ENCODE data around the gene PSENEN. TPM values are rescaled to one million over a fixed set of nuclear protein-coding genes. Genes with fewer than 3 reads are reported as not detected.

The PSENEN gene
- total RNA-seq, 1 experiment from 2014 or later, result 69.7 TPM

DNA sequence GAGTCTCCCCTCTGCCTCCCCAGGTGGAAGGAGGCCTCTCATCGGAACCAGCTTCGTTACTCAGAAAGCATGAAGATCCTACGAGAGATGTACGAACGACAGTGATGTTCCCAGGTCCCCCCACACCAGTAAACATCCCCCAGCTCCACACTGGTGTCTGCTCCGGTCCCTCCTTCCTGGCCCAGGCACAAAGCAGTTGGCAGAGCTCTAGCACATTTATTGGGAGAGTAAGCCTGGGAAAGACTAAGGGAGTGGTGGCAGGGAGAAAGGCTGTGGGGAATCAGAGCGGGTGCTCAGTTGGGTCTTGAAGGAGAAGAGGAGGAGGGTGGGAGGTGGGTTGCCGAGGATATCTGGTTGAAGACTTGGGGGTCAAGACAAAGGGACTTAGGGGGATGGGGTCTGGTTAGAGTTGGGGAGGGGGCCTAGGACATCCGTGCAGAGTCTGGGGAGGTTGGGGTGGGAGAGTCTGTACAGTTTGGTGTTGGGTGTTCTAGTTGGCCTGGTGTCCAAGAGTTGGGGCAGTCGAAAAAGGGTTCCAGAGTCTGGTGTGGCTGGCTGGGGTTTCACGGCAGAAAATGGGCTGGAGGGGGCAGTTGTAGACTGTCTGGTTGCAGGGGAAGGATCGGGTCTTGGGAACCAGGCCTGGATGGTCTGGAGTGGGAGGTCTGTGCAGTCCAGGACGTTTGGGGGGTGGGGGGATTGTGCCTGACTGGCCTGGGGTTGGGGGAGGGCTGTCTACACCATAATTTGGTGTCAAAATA, 9.1 kb downstream of the PSENEN start:
- H3K4me2 ChIP-seq (ENCODE audit: insufficient read depth, insufficient read length, low read length), result no peak overlapping the region
- H4K5ac ChIP-seq (ENCODE audit: insufficient read length, low read depth, low read length), result no peak overlapping the region
- Mint-ChIP-seq H3K27me3 (ENCODE audit: low read depth) (peaks cover 7% of the 10 kb centered on the region), H3K9me3 (no peaks in the 10 kb centered on the region), H3K27ac (no peak overlapping the region), H3K4me1 (peaks cover 12 to 22% of the 10 kb centered on the region in 2 experiments), H3K4me3 (peak overlapping the region; percentile 55 to 72), H3K36me3 (ENCODE audit: insufficient read depth in 1 of 3, low read depth in 3 of 3) (peaks cover 0 to 5% (median 3%) of the 10 kb centered on the region in 3 experiments; a peak in 3 of 7 replicates)
- H3K79me2 ChIP-seq (ENCODE audit: insufficient read depth, low read length), result no peaks in the 10 kb centered on the region
- no peak overlapping the region for H4K91ac ChIP-seq (ENCODE audit: insufficient read length, low read depth, low read length)
- H2BK5ac ChIP-seq (ENCODE audit: insufficient read length, low read length), result no peak overlapping the region
- WGBS (ENCODE audit: extremely low coverage, insufficient read length, low lambda C conversion rate), result no CpG with 5 or more reads among the region's 13 CpGs
- no peak overlapping the region for H2AFZ ChIP-seq (ENCODE audit: low read length)
- no peaks in the 10 kb centered on the region for H3K9me3 ChIP-seq (ENCODE audit: control insufficient read depth, low read depth, low read length)
- no peak overlapping the region for H4K8ac ChIP-seq (replicated peaks; ENCODE audit: insufficient read length, low read depth, low read length)
- TF ChIP-seq, protein P1, sequence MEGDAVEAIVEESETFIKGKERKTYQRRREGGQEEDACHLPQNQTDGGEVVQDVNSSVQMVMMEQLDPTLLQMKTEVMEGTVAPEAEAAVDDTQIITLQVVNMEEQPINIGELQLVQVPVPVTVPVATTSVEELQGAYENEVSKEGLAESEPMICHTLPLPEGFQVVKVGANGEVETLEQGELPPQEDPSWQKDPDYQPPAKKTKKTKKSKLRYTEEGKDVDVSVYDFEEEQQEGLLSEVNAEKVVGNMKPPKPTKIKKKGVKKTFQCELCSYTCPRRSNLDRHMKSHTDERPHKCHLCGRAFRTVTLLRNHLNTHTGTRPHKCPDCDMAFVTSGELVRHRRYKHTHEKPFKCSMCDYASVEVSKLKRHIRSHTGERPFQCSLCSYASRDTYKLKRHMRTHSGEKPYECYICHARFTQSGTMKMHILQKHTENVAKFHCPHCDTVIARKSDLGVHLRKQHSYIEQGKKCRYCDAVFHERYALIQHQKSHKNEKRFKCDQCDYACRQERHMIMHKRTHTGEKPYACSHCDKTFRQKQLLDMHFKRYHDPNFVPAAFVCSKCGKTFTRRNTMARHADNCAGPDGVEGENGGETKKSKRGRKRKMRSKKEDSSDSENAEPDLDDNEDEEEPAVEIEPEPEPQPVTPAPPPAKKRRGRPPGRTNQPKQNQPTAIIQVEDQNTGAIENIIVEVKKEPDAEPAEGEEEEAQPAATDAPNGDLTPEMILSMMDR (conservative IDR thresholded peaks at IDR 0.05), result no peak
- no peak overlapping the region for H2BK120ac ChIP-seq (ENCODE audit: low read depth, low read length, poor library complexity, severe bottlenecking)
- H3K23me2 ChIP-seq (ENCODE audit: insufficient read length, low read depth, low read length, poor library complexity, severe bottlenecking), result peaks cover 15% of the 10 kb centered on the region
- H3K18ac ChIP-seq (ENCODE audit: insufficient read length, low read depth, low read length), result no peak overlapping the region
- DNase-seq, result peak; percentile 21
- no peak overlapping the region for H3K4ac ChIP-seq (ENCODE audit: low read depth, low read length)
- H3K23ac ChIP-seq (ENCODE audit: insufficient read length, low read depth, low read length), result no peak overlapping the region
- H3K56ac ChIP-seq (ENCODE audit: insufficient read length, low read depth, low read length), result no peak overlapping the region
- no peak overlapping the region for H2BK12ac ChIP-seq (ENCODE audit: insufficient read length, low read depth, low read length)
- H3K27ac ChIP-seq (ENCODE audit: insufficient read length, low read depth, low read length), result no peak overlapping the region
- no peaks in the 10 kb centered on the region for H3K79me1 ChIP-seq (ENCODE audit: insufficient read depth, low read depth, low read length, poor library complexity, severe bottlenecking)
- H2BK15ac ChIP-seq (ENCODE audit: low read depth, low read length), result no peak overlapping the region
- H4K20me1 ChIP-seq (ENCODE audit: control insufficient read depth, insufficient read depth, insufficient read length), result no peaks in the 10 kb centered on the region
- H2AK5ac ChIP-seq (ENCODE audit: insufficient read length, low read length), result no peak overlapping the region
- H3K4me1 ChIP-seq (ENCODE audit: insufficient read depth, low read length), result no peaks in the 10 kb centered on the region
- H3K27me3 ChIP-seq (ENCODE audit: insufficient read depth, low read length), result no peaks in the 10 kb centered on the region
- no peak overlapping the region for H2BK20ac ChIP-seq (ENCODE audit: low read depth, low read length, poor library complexity, severe bottlenecking)
- no peak overlapping the region for H3K14ac ChIP-seq (ENCODE audit: insufficient read depth, low read length)
- H3K9ac ChIP-seq (ENCODE audit: extremely low read depth, insufficient read length, low read length), result no peak overlapping the region
- no peak overlapping the region for H3T11ph ChIP-seq (ENCODE audit: low read length)
